NOMO-1 (cell line): ENCODE measurements around the gene PXYLP1.
A peak's percentile ranks its signal among the peaks of the same experiment; 100 is the strongest.

Source experiments
- DNase-seq, 2 experiments: peaks; one replicate each; lab custom pipeline; 2025; ENCODE audit not compliant: unreplicated experiment in 2 of 2; lab: John Stamatoyannopoulos, UW

Gene PXYLP1

GRCh38 chr3:141271279-141272030 is 39.8 kb downstream of the PXYLP1 start:
- no peak for DNase-seq

- DNase-seq = no peak
Observed at GRCh38 chr3:141272906-141273662, 41.5 kb downstream of the PXYLP1 start.

- DNase-seq = no peak
Observed at GRCh38 chr3:141273700-141274410, 42.2 kb downstream of the PXYLP1 start.

- no peak for DNase-seq
Observed at GRCh38 chr3:141274411-141275031, 42.9 kb downstream of the PXYLP1 start.

GRCh38 chr3:141275032-141275422 is 43.4 kb downstream of the PXYLP1 start:
- DNase-seq = no peak

- DNase-seq = no peak
Observed at GRCh38 chr3:141275511-141275910, 43.9 kb downstream of the PXYLP1 start.

GRCh38 chr3:141275973-141276372 is 44.3 kb downstream of the PXYLP1 start:
- no peak for DNase-seq

GRCh38 chr3:141276398-141276797 is 44.8 kb downstream of the PXYLP1 start:
- no peak for DNase-seq

- DNase-seq = no peak
Observed at GRCh38 chr3:141277451-141277850, 45.8 kb downstream of the PXYLP1 start.

GRCh38 chr3:141278196-141279076 is 46.8 kb downstream of the PXYLP1 start:
- DNase-seq = no peak

- peak in 1 of 2 experiments; percentile 14 for DNase-seq
Observed at GRCh38 chr3:141279077-141279967, 47.7 kb downstream of the PXYLP1 start.

- no peak for DNase-seq
Observed at GRCh38 chr3:141280086-141280485, 48.5 kb downstream of the PXYLP1 start.

- DNase-seq = no peak
Observed at GRCh38 chr3:141280690-141281089, 49.1 kb downstream of the PXYLP1 start.

GRCh38 chr3:141285570-141285969 is 53.9 kb downstream of the PXYLP1 start:
- no peak for DNase-seq

GRCh38 chr3:141286856-141287255 is 55.2 kb downstream of the PXYLP1 start:
- no peak for DNase-seq

GRCh38 chr3:141287326-141287725 is 55.7 kb downstream of the PXYLP1 start:
- DNase-seq = no peak

- DNase-seq = peak; percentile 15 to 56
Observed at GRCh38 chr3:141288336-141288990, 56.8 kb downstream of the PXYLP1 start.

GRCh38 chr3:141289228-141289772 is 57.7 kb downstream of the PXYLP1 start:
- no peak for DNase-seq
